Activated CD8-positive, alpha-beta T cell treated with anti-CD3 and anti-CD28 coated beads for 36 hours (primary cell): ENCODE data around the gene GPN1. TPM values are rescaled to one million over a fixed set of nuclear protein-coding genes. Genes with fewer than 3 reads are reported as not detected.
"Not testable (repeated sequence)": the region's sequence is repeated elsewhere in the genome, so short reads cannot be mapped to it uniquely, and the experiment has no call there.

Experiments
- ATAC-seq: fragments of 200-7000 bp; cut with Tn5 transposase; one replicate; pipeline ENCODE4 v1.10.0; 2021; ENCODE audit warnings: mild to moderate bottlenecking, moderate library complexity
- CTCF ChIA-PET: fragments of 350-600 bp; sonication (Branson Sonifier 250); formaldehyde crosslinking; loops from one replicate; lab custom pipeline; 2021; ENCODE audit warnings: antibody characterized with exemption; lab: Charles Lee
- POLR2A ChIA-PET: fragments of 350-600 bp; sonication (Branson Sonifier 250); formaldehyde crosslinking; loops from one replicate; lab custom pipeline; 2021; ENCODE audit warnings: antibody characterized with exemption; lab: Charles Lee
- DNase-seq: peaks from one replicate; pipeline ENCODE4 v3.0.0-alpha.2; 2020
- H3K27ac Mint-ChIP-seq: one replicate; pipeline ENCODE4 v1.8.0; 2021; ENCODE audit warnings: mild to moderate bottlenecking, mixed read lengths
- H3K27me3 Mint-ChIP-seq: one replicate; pipeline ENCODE4 v1.8.0; 2021; ENCODE audit warnings: mixed read lengths
- H3K36me3 Mint-ChIP-seq: one replicate; pipeline ENCODE4 v1.8.0; 2021; ENCODE audit warnings: low read depth, mixed read lengths
- H3K4me1 Mint-ChIP-seq: one replicate; pipeline ENCODE4 v1.8.0; 2021; ENCODE audit warnings: low read depth, mixed read lengths
- H3K4me3 Mint-ChIP-seq: one replicate; pipeline ENCODE4 v1.8.0; 2021; ENCODE audit warnings: mild to moderate bottlenecking, moderate library complexity, mixed read lengths
- H3K9me3 Mint-ChIP-seq: one replicate; pipeline ENCODE4 v1.8.0; 2021; ENCODE audit warnings: mixed read lengths
- CTCF ChIP-seq: fragments of 200-600 bp; IDR thresholded peaks from one replicate; pipeline ENCODE4 v1.8.0; 2022; ENCODE audit warnings: antibody characterized with exemption, mild to moderate bottlenecking
- intact Hi-C: fragments of 100-400 bp; cut with micrococcal nuclease; formaldehyde crosslinking; loops from one replicate; pipeline ENCODE4 v1.10.0; 2022
- total RNA-seq, 2 experiments: library from RNA; stranded (reverse); gene quantifications; one replicate each; pipeline ENCODE4 v1.2.3, GENCODE V29; 2021

The GPN1 gene
- total RNA-seq, 2 experiments from 2014 or later = 37.6 to 41.2 TPM

GRCh38 chr2:27615316-27615715 lies 13.5 kb upstream of the GPN1 start:
- no peak for ATAC-seq
- ChIA-PET POLR2A (no interaction called here), CTCF (interaction anchor here (0.6 to 2.6 kb wide), 2 partner anchors 28 to 68 kb away, joined by 3 to 8 read pairs; no protein-coding TSS in a partner anchor)
- TF ChIP-seq CTCF = no peak
- intact Hi-C loops = no loop called here
- Mint-ChIP-seq H3K9me3 (no peaks in the 10 kb centered on the region), H3K4me3 (no peak overlapping the region), H3K27me3 (no peaks in the 10 kb centered on the region), H3K4me1 (peaks cover 4% of the 10 kb centered on the region), H3K36me3 (peaks cover 38% of the 10 kb centered on the region), H3K27ac (no peak overlapping the region)
- no peak for DNase-seq

DNA sequence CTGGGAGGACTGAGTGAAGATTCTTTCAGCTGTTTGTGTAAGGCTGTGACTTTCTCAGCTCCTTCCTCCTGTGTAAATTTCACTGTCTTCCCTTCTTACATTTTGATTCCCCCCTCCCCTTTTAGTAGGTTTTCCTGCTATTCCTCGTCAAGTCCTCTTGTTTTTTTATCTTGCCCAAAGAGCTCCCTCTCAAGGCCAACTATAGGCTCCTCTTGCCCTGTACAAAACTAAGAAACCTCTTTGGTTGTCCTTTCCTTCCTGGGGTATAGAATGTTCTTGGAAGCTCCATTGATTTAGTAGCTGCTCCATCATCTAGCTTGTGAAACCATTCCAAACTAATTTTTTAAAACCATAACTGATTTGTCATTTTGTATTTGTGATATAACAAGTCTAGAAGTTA lies 7.3 kb upstream of the GPN1 start:
- Mint-ChIP-seq H3K36me3 (peaks cover 34% of the 10 kb centered on the region), H3K4me1 (no peaks in the 10 kb centered on the region), H3K9me3 (no peaks in the 10 kb centered on the region), H3K27me3 (no peaks in the 10 kb centered on the region), H3K4me3 (no peak overlapping the region), H3K27ac (no peak overlapping the region)
- POLR2A ChIA-PET = no interaction called here
- no peak for TF ChIP-seq CTCF
- intact Hi-C loops = no loop called here
- no peak for DNase-seq
- CTCF ChIA-PET = interaction anchor here (1.4 kb wide), 1 partner anchor 62 kb away, joined by 5 read pairs; no protein-coding TSS in a partner anchor
- ATAC-seq = no peak

DNA sequence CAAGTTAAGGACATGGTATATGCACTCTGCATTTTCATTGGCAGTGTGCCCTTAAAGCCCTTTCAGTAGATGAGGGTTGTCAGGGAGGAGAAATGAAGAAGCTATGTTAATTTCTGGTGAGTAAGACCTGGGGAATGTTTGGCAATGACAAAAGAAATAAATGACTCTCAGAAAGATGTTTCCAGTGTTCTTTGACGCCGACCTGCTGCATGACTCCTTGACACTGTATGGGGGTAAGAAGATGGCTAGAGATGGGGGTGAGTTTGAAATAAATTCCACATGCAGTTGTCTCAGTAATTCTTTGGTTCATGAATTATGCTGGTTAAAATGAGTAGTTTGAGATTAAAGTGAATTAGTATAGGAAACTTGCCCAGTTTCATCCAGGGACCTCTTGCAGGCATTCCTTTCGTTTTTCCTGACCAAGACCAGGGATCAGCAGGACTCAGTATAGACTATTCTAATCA lies 5.9 kb upstream of the GPN1 start:
- Mint-ChIP-seq H3K4me1 (peaks cover 9% of the 10 kb centered on the region), H3K4me3 (no peak overlapping the region), H3K27ac (no peak overlapping the region), H3K27me3 (no peaks in the 10 kb centered on the region), H3K36me3 (peaks cover 26% of the 10 kb centered on the region), H3K9me3 (no peaks in the 10 kb centered on the region)
- POLR2A ChIA-PET = interaction anchor here (0.9 kb wide), 1 partner anchor 15 kb away, joined by 3 read pairs; no protein-coding TSS in a partner anchor
- ATAC-seq (no peak), DNase-seq (no peak)
- TF ChIP-seq CTCF = no peak
- CTCF ChIA-PET = interaction anchor here (1.1 kb wide), 1 partner anchor 320 kb away, joined by 3 read pairs; no protein-coding TSS in a partner anchor
- intact Hi-C loops = no loop called here

GRCh38 chr2:27624943-27625342 lies 3.9 kb upstream of the GPN1 start:
- Mint-ChIP-seq H3K36me3 (peaks cover 26% of the 10 kb centered on the region), H3K4me1 (peaks cover 14% of the 10 kb centered on the region), H3K4me3 (no peak overlapping the region), H3K27ac (no peak overlapping the region), H3K27me3 (no peaks in the 10 kb centered on the region), H3K9me3 (no peaks in the 10 kb centered on the region)
- no peak for TF ChIP-seq CTCF
- CTCF ChIA-PET = no interaction called here
- no peak for ATAC-seq
- POLR2A ChIA-PET = no interaction called here
- no peak for DNase-seq
- intact Hi-C loops = no loop called here

- H3K4me1 Mint-ChIP-seq = peaks cover 21% of the 10 kb centered on the region
- H3K27me3 Mint-ChIP-seq, H3K4me3 Mint-ChIP-seq, DNase-seq, intact Hi-C loops, CTCF ChIA-PET, H3K9me3 Mint-ChIP-seq, H3K27ac Mint-ChIP-seq, ATAC-seq: not testable (repeated sequence)
- H3K36me3 Mint-ChIP-seq = peaks cover 26% of the 10 kb centered on the region
- POLR2A ChIA-PET = interaction anchor here (3.9 kb wide), 1 partner anchor 11 kb away, joined by 22 read pairs; no protein-coding TSS in a partner anchor
Measured at GRCh38 chr2:27626323-27626722, 2.5 kb upstream of the GPN1 start.

DNA sequence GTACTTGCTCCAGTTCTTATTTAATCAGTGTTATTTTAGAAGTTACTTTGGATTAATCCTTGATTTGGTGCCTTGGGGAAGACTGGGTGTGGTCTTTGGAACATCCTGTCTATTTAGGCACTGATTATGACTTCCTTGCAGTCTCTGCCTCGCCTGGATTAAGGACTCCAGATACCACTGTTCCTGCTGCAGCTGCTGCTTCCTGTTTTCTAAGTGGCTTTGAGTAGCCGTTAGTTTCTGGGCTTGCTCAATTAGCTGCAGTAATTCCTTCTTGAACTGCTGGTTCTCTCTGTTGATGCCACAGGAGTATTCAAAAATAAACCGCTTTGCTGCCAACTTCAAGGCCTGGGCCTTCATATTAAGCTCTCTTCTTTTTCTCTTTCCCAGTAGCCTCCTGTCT lies 1.9 kb upstream of the GPN1 start:
- H3K27ac Mint-ChIP-seq, ATAC-seq, intact Hi-C loops, H3K4me3 Mint-ChIP-seq, CTCF ChIA-PET, H3K27me3 Mint-ChIP-seq, H3K9me3 Mint-ChIP-seq, DNase-seq: not testable (repeated sequence)
- POLR2A ChIA-PET = interaction anchor here (1.0 to 3.9 kb wide), 2 partner anchors 11 to 43 kb away, joined by 3 to 22 read pairs; no protein-coding TSS in a partner anchor
- H3K36me3 Mint-ChIP-seq = peaks cover 22% of the 10 kb centered on the region
- H3K4me1 Mint-ChIP-seq = peaks cover 23% of the 10 kb centered on the region
